Colonic mucosa (tissue), 4 donors: ENCODE data around the gene GALNT16. TPM values are rescaled to one million over a fixed set of nuclear protein-coding genes. Genes with fewer than 3 reads are reported as not detected.
"Not testable (repeated sequence)": the region's sequence is repeated elsewhere in the genome, so short reads cannot be mapped to it uniquely, and the experiment has no call there.

ENCODE experiments used
- DNase-seq: peaks from one replicate; pipeline ENCODE4 v3.0.0-alpha.2; 2020
- H3K27ac ChIP-seq: fragments of 200-600 bp; one replicate; pipeline ENCODE4 v1.8.0; 2021
- H3K27me3 ChIP-seq: fragments of 200-600 bp; one replicate; pipeline ENCODE4 v1.8.0; 2021
- H3K36me3 ChIP-seq: fragments of 200-600 bp; one replicate; pipeline ENCODE4 v1.8.0; 2021
- H3K4me1 ChIP-seq: fragments of 200-600 bp; one replicate; pipeline ENCODE4 v1.8.0; 2021; ENCODE audit warnings: mild to moderate bottlenecking
- H3K4me3 ChIP-seq: fragments of 200-600 bp; one replicate; pipeline ENCODE4 v1.8.0; 2021
- H3K9ac ChIP-seq, 2 donors: one replicate each; pipeline ENCODE4 v1.7.0; 2013; ENCODE audit warnings: control low read depth in 2 of 2, low read depth in 2 of 2, low read length in 2 of 2
- H3K9me3 ChIP-seq: fragments of 200-600 bp; one replicate; pipeline ENCODE4 v1.8.0; 2021
- intact Hi-C: fragments of 100-400 bp; cut with DNase I; formaldehyde crosslinking; loops from one replicate; pipeline ENCODE4 v1.14.1; 2022
- total RNA-seq, 2 donors: library from RNA; stranded (reverse); fragmentation: NEBNext Ultra II Directional in 1 of 2; extraction: Animal tissue kit (Norgen Biotek cat#: 25700) in 1 of 2; gene quantifications; one replicate each; pipeline ENCODE4 v1.2.1, GENCODE V29; 2021
- TF ChIP-seq, protein P1 (sequence below): fragments of 200-600 bp; IDR thresholded peaks from one replicate; pipeline ENCODE4 v1.8.0; 2022; ENCODE audit warnings: antibody characterized with exemption, mild to moderate bottlenecking
- donor health status: healthy.
- donor health status: DM: no; HTN: no; CAD: no.
- donor health status: DM: no; HTN: no; CAD: no.

GALNT16 gene
- total RNA-seq, 2 donors from 2014 or later, result 0.22 to 1.6 TPM

DNA sequence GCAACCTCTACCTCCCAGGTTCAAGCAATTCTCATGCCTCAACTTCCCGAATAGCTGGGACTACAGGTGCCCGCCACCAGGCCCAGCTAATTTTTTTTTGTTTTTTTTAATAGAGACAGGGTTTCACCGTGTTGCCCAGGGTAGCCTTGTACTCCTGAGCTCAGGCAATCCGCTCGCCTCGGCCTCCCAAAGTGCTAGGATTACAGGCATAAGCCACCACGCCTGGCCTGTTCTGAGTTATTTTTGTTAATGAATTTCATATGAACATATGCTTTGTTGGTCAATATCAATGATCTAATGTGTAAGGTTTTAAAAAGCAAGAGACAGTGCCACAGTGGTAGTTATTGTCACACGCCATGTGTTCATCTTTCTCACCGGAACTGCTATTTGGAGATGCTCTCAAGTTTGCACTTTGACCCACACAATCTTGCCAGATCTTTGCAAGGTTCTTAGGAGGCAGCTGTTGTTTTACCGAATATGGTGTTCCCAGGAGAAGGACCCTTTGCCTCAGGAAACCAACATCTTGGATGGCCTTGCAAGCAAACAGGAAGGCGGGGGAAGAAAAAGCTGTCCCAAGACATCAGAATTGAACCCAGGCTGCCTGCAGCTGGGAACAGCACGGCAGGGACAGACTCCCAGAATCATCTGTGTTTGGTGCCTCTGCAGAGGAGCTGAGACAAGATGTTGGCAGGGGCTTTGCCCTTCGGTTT lies 30.0 kb downstream of the GALNT16 start:
- intact Hi-C loops, result no loop called here

DNA sequence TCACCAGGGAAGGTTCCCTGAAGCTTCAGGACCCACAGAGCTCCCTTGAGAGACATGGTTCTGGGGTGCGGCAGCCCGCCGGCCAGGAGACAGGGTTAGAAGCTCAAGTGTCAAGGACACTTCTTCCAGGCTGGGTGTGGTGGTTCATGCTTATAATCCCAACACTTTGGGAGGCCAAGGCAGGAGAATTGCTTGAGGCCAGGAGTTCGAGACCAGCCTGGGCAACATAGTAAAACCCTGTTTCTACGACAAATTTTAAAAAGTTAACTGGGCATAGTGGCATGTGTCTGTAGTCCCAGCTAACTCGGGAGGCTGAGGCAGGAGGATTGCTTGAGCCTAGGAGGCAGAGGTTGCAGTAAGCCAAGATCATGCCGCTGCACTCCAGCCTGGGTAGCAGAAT lies 30.9 kb downstream of the GALNT16 start:
- intact Hi-C loops, H3K9ac ChIP-seq, DNase-seq, H3K27ac ChIP-seq, H3K27me3 ChIP-seq, H3K4me3 ChIP-seq, H3K9me3 ChIP-seq, H3K4me1 ChIP-seq, H3K36me3 ChIP-seq: not testable (repeated sequence)

More for the DNA sequence above, 30.0 kb downstream of the GALNT16 start:
- Histone ChIP-seq H3K27ac (no peak overlapping the region), H3K36me3 (no peaks in the 10 kb centered on the region), H3K9ac (no peak overlapping the region), H3K9me3 (no peaks in the 10 kb centered on the region), H3K4me1 (no peaks in the 10 kb centered on the region), H3K4me3 (no peak overlapping the region), H3K27me3 (no peaks in the 10 kb centered on the region)
- DNase-seq, result no peak
- TF ChIP-seq, protein P1, sequence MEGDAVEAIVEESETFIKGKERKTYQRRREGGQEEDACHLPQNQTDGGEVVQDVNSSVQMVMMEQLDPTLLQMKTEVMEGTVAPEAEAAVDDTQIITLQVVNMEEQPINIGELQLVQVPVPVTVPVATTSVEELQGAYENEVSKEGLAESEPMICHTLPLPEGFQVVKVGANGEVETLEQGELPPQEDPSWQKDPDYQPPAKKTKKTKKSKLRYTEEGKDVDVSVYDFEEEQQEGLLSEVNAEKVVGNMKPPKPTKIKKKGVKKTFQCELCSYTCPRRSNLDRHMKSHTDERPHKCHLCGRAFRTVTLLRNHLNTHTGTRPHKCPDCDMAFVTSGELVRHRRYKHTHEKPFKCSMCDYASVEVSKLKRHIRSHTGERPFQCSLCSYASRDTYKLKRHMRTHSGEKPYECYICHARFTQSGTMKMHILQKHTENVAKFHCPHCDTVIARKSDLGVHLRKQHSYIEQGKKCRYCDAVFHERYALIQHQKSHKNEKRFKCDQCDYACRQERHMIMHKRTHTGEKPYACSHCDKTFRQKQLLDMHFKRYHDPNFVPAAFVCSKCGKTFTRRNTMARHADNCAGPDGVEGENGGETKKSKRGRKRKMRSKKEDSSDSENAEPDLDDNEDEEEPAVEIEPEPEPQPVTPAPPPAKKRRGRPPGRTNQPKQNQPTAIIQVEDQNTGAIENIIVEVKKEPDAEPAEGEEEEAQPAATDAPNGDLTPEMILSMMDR, result no peak

DNA sequence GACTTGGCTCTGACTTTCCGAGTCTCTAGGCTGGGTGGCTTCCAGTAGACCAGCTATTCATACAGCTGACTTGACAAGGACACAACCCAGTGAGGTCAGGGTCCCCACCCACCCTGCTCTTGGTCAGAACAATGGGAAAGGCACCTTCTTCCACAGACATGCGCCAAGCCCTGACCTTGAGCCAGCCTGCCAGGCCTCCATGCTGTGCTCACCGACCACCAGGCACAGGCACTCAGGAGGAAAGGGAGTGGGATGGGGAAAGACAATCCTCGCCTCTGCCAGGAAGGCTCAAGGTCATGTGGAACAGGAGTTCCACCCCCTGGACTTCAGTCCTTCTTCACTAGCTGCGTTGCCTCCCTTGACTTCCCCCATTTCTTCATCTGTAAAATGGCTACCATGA lies 31.4 kb downstream of the GALNT16 start:
- H3K9me3 ChIP-seq, result no peaks in the 10 kb centered on the region
- no peak overlapping the region for H3K27ac ChIP-seq
- no peaks in the 10 kb centered on the region for H3K36me3 ChIP-seq
- H3K9ac ChIP-seq, result no peak overlapping the region
- intact Hi-C loops, result no loop called here
- no peak for DNase-seq
- TF ChIP-seq, protein P1, result no peak
- H3K27me3 ChIP-seq, result no peaks in the 10 kb centered on the region
- no peak overlapping the region for H3K4me3 ChIP-seq
- H3K4me1 ChIP-seq, result no peaks in the 10 kb centered on the region

DNA sequence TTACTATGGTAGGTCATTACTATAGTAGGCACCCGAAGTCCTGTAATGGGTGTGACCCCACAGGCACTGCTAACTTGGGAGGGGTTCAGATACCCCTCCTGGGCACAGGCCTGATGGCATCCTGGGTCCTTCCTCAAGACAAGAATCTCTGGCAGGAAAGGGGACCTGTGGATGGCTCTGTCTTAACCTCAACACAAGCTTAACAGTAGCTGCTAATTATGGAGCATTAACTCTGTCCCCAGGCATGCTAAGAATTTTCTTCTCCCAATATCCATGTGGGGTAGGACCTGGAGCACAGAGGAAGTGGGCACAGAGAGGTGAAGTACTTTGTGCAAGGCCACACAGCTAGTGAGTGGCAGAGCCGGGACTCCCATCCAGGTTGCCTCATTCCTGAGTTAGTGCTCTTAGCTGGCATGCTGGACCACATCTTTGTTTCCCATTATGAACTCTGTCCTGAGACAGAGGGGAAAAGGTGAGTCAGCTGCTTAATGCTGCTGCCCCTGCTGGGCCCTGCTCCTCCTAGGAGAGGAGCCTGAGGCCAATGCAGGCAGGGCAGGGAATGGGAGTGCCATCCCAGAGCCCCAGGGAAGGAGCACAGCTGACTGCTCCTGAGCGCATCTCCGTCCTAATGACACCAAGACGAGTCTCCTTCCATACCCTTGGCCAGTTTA lies 32.1 kb downstream of the GALNT16 start:
- TF ChIP-seq, protein P1, result no peak
- no peaks in the 10 kb centered on the region for H3K9me3 ChIP-seq
- H3K27ac ChIP-seq, result no peak overlapping the region
- no peak for DNase-seq
- H3K27me3 ChIP-seq, result no peaks in the 10 kb centered on the region
- no peaks in the 10 kb centered on the region for H3K36me3 ChIP-seq
- intact Hi-C loops, result no loop called here
- H3K9ac ChIP-seq, result no peak overlapping the region
- H3K4me1 ChIP-seq, result no peaks in the 10 kb centered on the region
- no peak overlapping the region for H3K4me3 ChIP-seq

DNA sequence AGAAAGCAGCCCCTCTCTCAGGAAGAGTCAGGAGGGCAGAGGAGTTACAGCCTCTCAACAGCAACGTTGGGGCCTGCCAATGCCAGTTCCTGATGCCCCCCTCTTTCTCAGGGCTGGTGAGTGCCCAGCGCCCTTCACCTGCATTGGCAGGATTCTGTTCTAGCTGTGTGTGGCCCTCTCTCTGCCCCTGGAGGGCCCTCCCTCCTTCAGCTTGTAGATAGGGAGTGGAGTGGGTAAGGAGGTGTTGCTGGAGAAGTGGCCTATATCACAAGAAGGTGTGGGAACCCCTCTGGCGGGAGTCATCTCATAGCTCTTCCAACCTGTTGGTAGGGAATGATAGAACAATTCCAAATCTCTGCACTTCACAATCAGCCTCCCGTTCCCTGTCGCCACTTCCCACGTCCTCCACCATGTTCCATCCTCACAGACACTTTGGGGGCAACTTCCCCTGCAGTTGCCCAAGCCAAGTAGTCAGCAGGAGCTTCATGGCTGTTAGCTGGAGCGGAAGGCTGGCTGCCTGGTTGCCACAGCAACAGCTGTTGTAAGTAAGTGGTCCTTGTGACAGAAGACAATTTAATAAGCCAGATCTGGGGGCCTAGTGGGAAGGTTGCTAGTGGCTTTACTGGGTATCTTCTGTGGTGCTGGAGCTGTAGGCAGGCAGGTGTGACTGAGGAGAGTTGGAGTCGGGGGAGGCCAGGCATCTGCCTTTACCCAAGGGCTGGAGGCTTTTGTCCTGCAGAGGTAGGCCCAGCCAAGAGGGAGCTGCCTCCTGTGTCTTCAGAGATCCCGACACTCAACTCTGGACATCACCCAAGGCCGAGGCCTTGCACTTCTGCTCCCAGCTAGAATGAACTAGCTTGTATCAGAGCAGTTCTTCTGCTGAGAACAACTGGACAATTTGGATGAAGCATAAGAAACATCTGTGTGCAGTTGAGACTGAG lies 38.4 kb downstream of the GALNT16 start:
- Histone ChIP-seq H3K4me1 (no peaks in the 10 kb centered on the region), H3K9ac (no peak overlapping the region), H3K27ac (no peak overlapping the region), H3K27me3 (no peaks in the 10 kb centered on the region), H3K4me3 (no peak overlapping the region), H3K9me3 (no peaks in the 10 kb centered on the region), H3K36me3 (no peaks in the 10 kb centered on the region)
- TF ChIP-seq, protein P1, result no peak
- DNase-seq, result no peak
- intact Hi-C loops, result no loop called here
